DOHH2 (cell line): ENCODE data around the gene RSF1.
"Not testable (repeated sequence)": the region's sequence is repeated elsewhere in the genome, so short reads cannot be mapped to it uniquely, and the experiment has no call there.

Source experiments
- H3F3A ChIP-seq: fragments of 200-600 bp; sonication (generic), shearing (Covaris generic); 2 replicates; pipeline ENCODE4 v1.6.0; 2016; ENCODE audit warnings: antibody characterized with exemption, mild to moderate bottlenecking; ENCODE audit not compliant: control insufficient read depth, insufficient read depth
- H3K27ac ChIP-seq: fragments of 200-600 bp; sonication (generic); 2 replicates; pipeline ENCODE4 v1.5.1; 2014; ENCODE audit warnings: low read depth, mild to moderate bottlenecking, low read length, moderate library complexity
- H3K27me3 ChIP-seq: fragments of 200-600 bp; sonication (generic); 2 replicates; pipeline ENCODE4 v1.6.1; 2014; ENCODE audit warnings: mild to moderate bottlenecking, low read length, mixed read lengths; ENCODE audit not compliant: control insufficient read depth
- H3K36me3 ChIP-seq: fragments of 200-600 bp; sonication (generic); 2 replicates; pipeline ENCODE4 v1.6.1; 2014; ENCODE audit warnings: mild to moderate bottlenecking, low read length, moderate library complexity, mixed read lengths; ENCODE audit not compliant: control insufficient read depth
- H3K4me1 ChIP-seq: fragments of 200-600 bp; sonication (generic); 2 replicates; pipeline ENCODE4 v1.6.1; 2014; ENCODE audit warnings: mild to moderate bottlenecking, low read length, mixed read lengths; ENCODE audit not compliant: control insufficient read depth
- H3K4me2 ChIP-seq: fragments of 200-600 bp; sonication (generic); 2 replicates; pipeline ENCODE4 v1.6.0; 2014; ENCODE audit warnings: mild to moderate bottlenecking, low read length, moderate library complexity
- H3K4me3 ChIP-seq: fragments of 200-600 bp; sonication (generic); 2 replicates; pipeline ENCODE4 v1.5.1; 2014; ENCODE audit warnings: mild to moderate bottlenecking, low read length, mixed read lengths
- H3K79me2 ChIP-seq: fragments of 200-600 bp; sonication (generic); 2 replicates; pipeline ENCODE4 v1.6.1; 2014; ENCODE audit warnings: mild to moderate bottlenecking, low read length, mixed read lengths; ENCODE audit not compliant: control insufficient read depth
- H3K9me2 ChIP-seq: fragments of 200-600 bp; sonication (generic); replicated peaks from 2 replicates; pipeline ENCODE4 v1.6.1; 2014; ENCODE audit warnings: mild to moderate bottlenecking, low read length, mixed read lengths; ENCODE audit not compliant: control insufficient read depth
- H3K9me3 ChIP-seq: fragments of 200-600 bp; sonication (generic); 2 replicates; pipeline ENCODE4 v1.6.1; 2014; ENCODE audit warnings: antibody characterized with exemption, low read length, mixed read lengths; ENCODE audit not compliant: control insufficient read depth, insufficient read depth
- H4K20me1 ChIP-seq: fragments of 200-600 bp; sonication (generic); 2 replicates; pipeline ENCODE4 v1.6.0; 2014; ENCODE audit warnings: low read depth, mild to moderate bottlenecking, antibody characterized with exemption, low read length, moderate library complexity; ENCODE audit not compliant: control insufficient read depth, insufficient read depth
- EZH2phosphoT487 ChIP-seq: fragments of 200-600 bp; sonication (generic); IDR thresholded peaks from 2 replicates; pipeline ENCODE4 v1.6.1; 2017; ENCODE audit warnings: borderline replicate concordance, mild to moderate bottlenecking, antibody characterized with exemption, low read length, moderate library complexity, mixed read lengths
- TF ChIP-seq, protein P1 (sequence below): fragments of 200-600 bp; sonication (generic); IDR thresholded peaks from one replicate; pipeline ENCODE4 v1.5.1; 2014; ENCODE audit warnings: antibody characterized with exemption, mild to moderate bottlenecking, low read depth, low read length; ENCODE audit not compliant: poor library complexity, severe bottlenecking

Gene RSF1

DNA sequence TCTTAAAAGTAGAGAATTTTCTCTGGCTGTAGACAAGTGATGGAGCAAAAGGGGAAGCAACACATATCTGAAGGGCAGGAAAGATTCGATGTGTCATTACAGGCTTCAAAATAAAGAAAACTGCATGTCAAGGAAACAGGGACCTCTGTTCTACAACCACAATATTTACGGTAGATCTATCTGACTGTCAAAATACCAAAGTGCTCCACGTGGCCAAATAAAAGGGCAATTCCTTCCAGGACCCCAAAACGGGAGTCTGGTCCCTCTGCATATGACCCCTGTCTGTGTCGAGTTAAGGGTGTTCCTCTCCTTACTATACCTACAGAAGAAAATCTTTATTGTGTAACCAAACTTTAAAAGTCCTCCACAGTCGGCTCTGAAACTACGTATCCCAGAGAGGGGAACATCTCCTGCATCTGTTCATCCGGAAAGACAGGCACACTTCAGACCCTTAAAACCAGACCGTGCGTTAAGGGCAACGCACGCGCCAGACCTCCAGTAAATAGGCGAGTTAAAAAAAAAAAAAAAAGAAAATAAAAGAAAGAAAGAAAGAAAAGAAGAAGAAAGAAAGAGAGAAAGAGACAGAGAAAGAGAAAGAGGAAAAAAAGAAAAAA, 183.7 kb downstream of the RSF1 start:
- H3K4me3 ChIP-seq: peak overlapping the region; percentile 96
- H3K4me2 ChIP-seq: peak overlapping the region; percentile 76
- H3K36me3 ChIP-seq: peaks cover 47% of the 10 kb centered on the region
- H3K79me2 ChIP-seq: peaks cover 66% of the 10 kb centered on the region
- no peaks in the 10 kb centered on the region for H3K9me2 ChIP-seq
- H3K27me3 ChIP-seq: no peaks in the 10 kb centered on the region
- peak overlapping the region; percentile 64 for H3K27ac ChIP-seq
- H3K4me1 ChIP-seq: peaks cover 43% of the 10 kb centered on the region
- TF ChIP-seq, protein P1, sequence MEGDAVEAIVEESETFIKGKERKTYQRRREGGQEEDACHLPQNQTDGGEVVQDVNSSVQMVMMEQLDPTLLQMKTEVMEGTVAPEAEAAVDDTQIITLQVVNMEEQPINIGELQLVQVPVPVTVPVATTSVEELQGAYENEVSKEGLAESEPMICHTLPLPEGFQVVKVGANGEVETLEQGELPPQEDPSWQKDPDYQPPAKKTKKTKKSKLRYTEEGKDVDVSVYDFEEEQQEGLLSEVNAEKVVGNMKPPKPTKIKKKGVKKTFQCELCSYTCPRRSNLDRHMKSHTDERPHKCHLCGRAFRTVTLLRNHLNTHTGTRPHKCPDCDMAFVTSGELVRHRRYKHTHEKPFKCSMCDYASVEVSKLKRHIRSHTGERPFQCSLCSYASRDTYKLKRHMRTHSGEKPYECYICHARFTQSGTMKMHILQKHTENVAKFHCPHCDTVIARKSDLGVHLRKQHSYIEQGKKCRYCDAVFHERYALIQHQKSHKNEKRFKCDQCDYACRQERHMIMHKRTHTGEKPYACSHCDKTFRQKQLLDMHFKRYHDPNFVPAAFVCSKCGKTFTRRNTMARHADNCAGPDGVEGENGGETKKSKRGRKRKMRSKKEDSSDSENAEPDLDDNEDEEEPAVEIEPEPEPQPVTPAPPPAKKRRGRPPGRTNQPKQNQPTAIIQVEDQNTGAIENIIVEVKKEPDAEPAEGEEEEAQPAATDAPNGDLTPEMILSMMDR: no peak
- no peak for TF ChIP-seq EZH2phosphoT487
- peaks cover 6% of the 10 kb centered on the region; the same call in 1 of the 2 replicates for H4K20me1 ChIP-seq
- no peaks in the 10 kb centered on the region for H3F3A ChIP-seq
- no peaks in the 10 kb centered on the region for H3K9me3 ChIP-seq

GRCh38 chr11:77633926-77634325, 186.6 kb downstream of the RSF1 start:
- peaks cover 63% of the 10 kb centered on the region for H3K4me1 ChIP-seq
- not testable (repeated sequence) for H3K27me3 ChIP-seq, H3K9me3 ChIP-seq, H3K27ac ChIP-seq, H3F3A ChIP-seq, H3K9me2 ChIP-seq, H4K20me1 ChIP-seq, H3K4me3 ChIP-seq
- peaks cover 95% of the 10 kb centered on the region for H3K79me2 ChIP-seq
- H3K4me2 ChIP-seq: peak overlapping the region; percentile 26
- H3K36me3 ChIP-seq: peaks cover 67% of the 10 kb centered on the region

DNA sequence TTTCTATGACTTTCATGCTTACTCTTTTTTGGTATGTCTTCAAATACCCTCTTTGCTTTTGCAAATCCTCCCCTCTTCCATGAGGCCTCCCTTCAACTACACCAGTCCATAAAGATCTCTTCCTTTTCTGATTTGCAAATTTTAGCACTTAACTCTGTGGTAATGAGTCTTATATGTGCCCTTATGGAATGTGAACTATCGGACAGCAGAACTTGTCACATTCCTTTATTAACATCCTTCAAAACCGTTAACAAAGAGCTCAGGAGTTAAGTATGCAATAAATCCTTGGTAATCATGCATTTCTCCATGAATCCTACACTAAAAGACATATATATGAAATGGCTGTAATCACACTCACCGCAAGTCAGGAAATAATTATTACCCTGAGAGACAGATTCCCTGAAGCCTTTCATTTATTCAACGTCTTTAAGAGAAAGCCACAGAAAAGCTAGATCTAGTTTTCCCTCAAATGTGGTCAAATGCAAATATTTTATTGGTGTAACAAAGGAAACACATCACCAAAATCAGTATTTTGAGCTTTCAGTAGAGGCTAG, 190.3 kb downstream of the RSF1 start:
- peaks cover 91% of the 10 kb centered on the region for H3K79me2 ChIP-seq

More for the DNA sequence above, 190.3 kb downstream of the RSF1 start:
- Histone ChIP-seq H3K4me3 (no peak overlapping the region), H4K20me1 (0 out of 2 replicates have a peak, but pooled peaks cover 3% of the 10 kb centered on the region), H3K27me3 (no peaks in the 10 kb centered on the region), H3K27ac (0 out of 2 replicates have a peak overlapping the region, but pooled peaks have one; percentile 4), H3K4me1 (peaks cover 42% of the 10 kb centered on the region), H3K9me2 (no peaks in the 10 kb centered on the region), H3K4me2 (peak overlapping the region; percentile 9; the same call in 1 of the 2 replicates), H3K36me3 (peaks cover 80% of the 10 kb centered on the region), H3F3A (0 out of 2 replicates have a peak, but pooled peaks cover 2% of the 10 kb centered on the region), H3K9me3 (no peaks in the 10 kb centered on the region)
- no peak for TF ChIP-seq EZH2phosphoT487
- TF ChIP-seq, protein P1: no peak
